ENCODE measurements around the gene JPT1.

The JPT1 gene

GRCh38 chr17:75096082-75096625 is 58.2 kb downstream of the JPT1 start:
- no peaks in the 10 kb centered on the region for H3F3A ChIP-seq (ENCODE audit: control insufficient read depth, insufficient read depth)
- peaks cover 8% of the 10 kb centered on the region; the same call in 1 of the 2 replicates for H3K4me1 ChIP-seq (ENCODE audit: control insufficient read depth, low read length)
- H3K79me2 ChIP-seq (ENCODE audit: control insufficient read depth, low read length), result no peaks in the 10 kb centered on the region
- H3K27me3 ChIP-seq (ENCODE audit: control insufficient read depth, low read length), result peaks cover 8% of the 10 kb centered on the region; the same call in 1 of the 2 replicates
- no peak overlapping the region for H3K4me2 ChIP-seq (ENCODE audit: low read length)
- no peak overlapping the region for H3K27ac ChIP-seq (ENCODE audit: low read depth, low read length)
- H3K9me2 ChIP-seq (replicated peaks; ENCODE audit: control insufficient read depth, low read length), result no peaks in the 10 kb centered on the region
- no peak overlapping the region for H3K4me3 ChIP-seq (ENCODE audit: low read length)
- no peaks in the 10 kb centered on the region for H4K20me1 ChIP-seq (ENCODE audit: control insufficient read depth, insufficient read depth, low read depth, low read length)
- no peaks in the 10 kb centered on the region for H3K9me3 ChIP-seq (ENCODE audit: control insufficient read depth, insufficient read depth, low read length)
- H3K36me3 ChIP-seq (ENCODE audit: control insufficient read depth, low read length), result no peaks in the 10 kb centered on the region
- TF ChIP-seq EZH2phosphoT487 (IDR thresholded peaks at IDR 0.05; ENCODE audit: borderline replicate concordance, low read length) (no peak), CTCF (IDR thresholded peaks at IDR 0.05; ENCODE audit: low read depth, low read length, poor library complexity, severe bottlenecking) (no peak)

DNA sequence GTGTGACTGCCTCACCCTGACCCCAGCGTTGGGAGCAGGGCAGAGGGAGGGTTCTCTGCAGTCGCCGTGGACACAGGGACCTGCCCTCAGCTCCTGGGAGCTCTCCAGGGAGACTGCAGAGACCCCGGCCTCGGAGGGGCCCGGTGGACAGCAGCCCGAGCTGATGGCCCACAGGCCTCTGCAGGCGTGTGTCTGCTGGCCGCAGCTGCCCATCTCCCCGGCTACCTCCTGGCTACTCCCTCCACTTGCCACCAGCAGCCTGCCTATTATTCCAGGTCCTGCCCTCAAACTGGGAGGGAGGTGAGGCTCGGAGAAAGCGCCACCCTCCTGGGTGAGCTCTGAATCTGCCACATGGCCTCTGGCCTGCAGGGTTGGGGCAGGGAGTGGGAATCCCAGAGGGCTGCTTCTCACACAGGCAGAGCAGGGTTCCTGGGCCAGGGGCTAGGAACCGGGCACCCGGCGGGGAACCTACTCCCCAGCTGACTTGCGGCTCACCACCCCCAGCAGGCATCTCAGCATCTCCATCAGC is 59.4 kb downstream of the JPT1 start:
- Histone ChIP-seq H3K4me3 (ENCODE audit: low read length) (no peak overlapping the region), H3F3A (ENCODE audit: control insufficient read depth, insufficient read depth) (no peaks in the 10 kb centered on the region), H3K4me1 (ENCODE audit: control insufficient read depth, low read length) (peaks cover 8% of the 10 kb centered on the region; the same call in 1 of the 2 replicates), H3K9me2 (replicated peaks; ENCODE audit: control insufficient read depth, low read length) (no peaks in the 10 kb centered on the region), H3K79me2 (ENCODE audit: control insufficient read depth, low read length) (no peaks in the 10 kb centered on the region), H3K4me2 (ENCODE audit: low read length) (no peak overlapping the region), H4K20me1 (ENCODE audit: control insufficient read depth, insufficient read depth, low read depth, low read length) (no peaks in the 10 kb centered on the region), H3K9me3 (ENCODE audit: control insufficient read depth, insufficient read depth, low read length) (no peaks in the 10 kb centered on the region), H3K27me3 (ENCODE audit: control insufficient read depth, low read length) (peaks cover 10% of the 10 kb centered on the region; the same call in 1 of the 2 replicates), H3K36me3 (ENCODE audit: control insufficient read depth, low read length) (no peaks in the 10 kb centered on the region), H3K27ac (ENCODE audit: low read depth, low read length) (no peak overlapping the region)
- no peak for TF ChIP-seq EZH2phosphoT487 (IDR thresholded peaks at IDR 0.05; ENCODE audit: borderline replicate concordance, low read length)
- TF ChIP-seq CTCF (IDR thresholded peaks at IDR 0.05; ENCODE audit: low read depth, low read length, poor library complexity, severe bottlenecking), result no peak

DNA sequence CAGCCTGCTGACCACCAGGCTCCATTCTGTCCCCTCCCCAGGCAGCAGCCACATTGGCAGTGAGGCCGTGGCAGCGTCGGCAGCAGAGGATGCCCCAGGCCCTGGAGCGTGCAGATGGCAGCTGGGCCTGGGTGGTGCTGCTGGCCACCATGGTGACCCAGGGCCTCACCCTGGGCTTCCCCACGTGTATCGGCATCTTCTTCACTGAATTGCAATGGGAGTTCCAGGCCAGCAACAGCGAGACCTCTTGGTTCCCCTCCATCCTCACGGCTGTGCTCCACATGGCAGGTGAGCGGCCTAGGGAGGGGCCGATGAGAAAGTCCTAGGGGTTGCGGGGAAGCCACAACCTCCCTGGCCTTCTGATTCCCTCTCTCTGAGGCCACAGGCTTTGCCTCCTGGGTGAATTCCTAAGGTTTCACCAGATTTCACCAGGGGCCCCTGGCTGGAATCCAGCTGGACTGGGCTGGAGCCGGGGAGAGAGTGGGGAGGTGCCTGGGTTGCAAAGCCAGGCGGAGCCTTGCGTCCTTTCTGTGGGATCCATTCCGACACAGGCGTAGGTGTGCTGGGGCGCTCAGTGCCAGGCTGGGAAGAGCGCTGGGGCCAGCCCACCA is 60.7 kb downstream of the JPT1 start:
- Histone ChIP-seq H3K4me2 (ENCODE audit: low read length) (no peak overlapping the region), H3K79me2 (ENCODE audit: control insufficient read depth, low read length) (no peaks in the 10 kb centered on the region), H3K36me3 (ENCODE audit: control insufficient read depth, low read length) (no peaks in the 10 kb centered on the region), H3K27me3 (ENCODE audit: control insufficient read depth, low read length) (peaks cover 16% of the 10 kb centered on the region), H3K9me2 (replicated peaks; ENCODE audit: control insufficient read depth, low read length) (no peaks in the 10 kb centered on the region), H3F3A (ENCODE audit: control insufficient read depth, insufficient read depth) (no peaks in the 10 kb centered on the region), H4K20me1 (ENCODE audit: control insufficient read depth, insufficient read depth, low read depth, low read length) (no peaks in the 10 kb centered on the region), H3K4me1 (ENCODE audit: control insufficient read depth, low read length) (peaks cover 2% of the 10 kb centered on the region; the same call in 1 of the 2 replicates), H3K27ac (ENCODE audit: low read depth, low read length) (no peak overlapping the region), H3K4me3 (ENCODE audit: low read length) (no peak overlapping the region), H3K9me3 (ENCODE audit: control insufficient read depth, insufficient read depth, low read length) (no peaks in the 10 kb centered on the region)
- TF ChIP-seq CTCF (IDR thresholded peaks at IDR 0.05; ENCODE audit: low read depth, low read length, poor library complexity, severe bottlenecking), result no peak
- no peak for TF ChIP-seq EZH2phosphoT487 (IDR thresholded peaks at IDR 0.05; ENCODE audit: borderline replicate concordance, low read length)
